Embryonic facial prominence (tissue), 1 donor: Measurements from ENCODE around the gene TOMM40.
A peak's percentile ranks its signal among the peaks of the same experiment; 100 is the strongest.
"Not testable (repeated sequence)": the region's sequence is repeated elsewhere in the genome, so short reads cannot be mapped to it uniquely, and the experiment has no call there.

Source experiments
- DNase-seq: peaks from one replicate; pipeline ENCODE4 v3.0.0-alpha.2; 2016; ENCODE audit errors: extremely low spot score

The TOMM40 gene

DNA sequence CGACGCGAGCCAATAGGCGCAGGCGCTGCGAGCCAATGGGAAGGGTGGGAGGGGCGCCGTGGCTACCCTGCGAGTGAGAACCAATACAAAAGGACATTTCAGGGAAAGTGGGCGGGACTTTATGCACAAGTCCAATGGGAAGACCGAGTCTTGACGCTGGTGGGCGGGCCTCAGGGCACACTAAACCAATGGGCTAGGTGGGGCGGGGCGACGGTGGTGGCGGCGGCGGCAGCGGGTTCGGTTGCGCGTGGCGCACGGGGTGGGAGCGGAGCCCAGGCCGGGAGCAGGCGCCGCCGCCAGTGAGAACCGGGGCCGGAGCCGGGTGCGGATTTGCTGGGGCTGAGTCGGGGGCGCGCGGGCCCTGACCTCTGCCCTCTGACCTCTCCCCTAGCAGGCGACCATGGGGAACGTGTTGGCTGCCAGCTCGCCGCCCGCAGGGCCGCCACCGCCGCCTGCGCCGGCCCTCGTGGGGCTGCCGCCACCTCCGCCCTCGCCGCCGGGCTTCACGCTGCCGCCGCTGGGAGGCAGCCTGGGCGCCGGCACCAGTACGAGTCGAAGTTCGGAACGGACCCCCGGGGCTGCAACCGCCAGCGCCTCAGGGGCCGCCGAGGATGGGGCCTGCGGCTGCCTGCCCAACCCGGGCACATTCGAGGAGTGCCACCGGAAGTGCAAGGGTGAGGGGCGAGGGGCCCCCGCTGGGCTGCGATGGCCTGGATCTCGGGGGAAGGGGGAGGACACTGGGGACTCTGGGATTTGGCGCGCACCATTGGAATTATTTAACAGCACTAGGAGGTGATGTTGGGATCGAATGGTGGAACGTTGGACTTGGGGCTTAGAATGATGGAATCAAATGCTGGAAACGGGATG, at the start of gene TOMM40:
TOMM40 (plus strand) TSS at position 239 of the 867 bp plus-strand sequence; CDS start at position 401, 162 bp downstream.
- no peak for DNase-seq

DNA sequence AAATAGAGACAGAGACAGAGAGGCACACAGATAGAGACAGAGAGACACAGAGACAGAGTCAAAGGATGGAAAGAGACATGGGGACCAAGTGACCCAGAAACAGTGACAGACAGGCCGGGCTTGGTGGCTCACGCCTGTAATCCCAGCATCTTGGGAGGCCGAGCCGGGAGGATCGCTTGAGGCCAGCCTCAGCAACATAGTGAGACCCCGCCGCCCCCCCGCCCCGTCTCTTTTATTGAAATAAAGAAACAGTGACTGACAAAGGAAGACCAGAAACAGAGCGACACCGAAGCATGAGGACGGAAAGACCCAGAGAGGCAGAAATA, 45.8 kb upstream of the TOMM40 start:
- DNase-seq: no peak

DNA sequence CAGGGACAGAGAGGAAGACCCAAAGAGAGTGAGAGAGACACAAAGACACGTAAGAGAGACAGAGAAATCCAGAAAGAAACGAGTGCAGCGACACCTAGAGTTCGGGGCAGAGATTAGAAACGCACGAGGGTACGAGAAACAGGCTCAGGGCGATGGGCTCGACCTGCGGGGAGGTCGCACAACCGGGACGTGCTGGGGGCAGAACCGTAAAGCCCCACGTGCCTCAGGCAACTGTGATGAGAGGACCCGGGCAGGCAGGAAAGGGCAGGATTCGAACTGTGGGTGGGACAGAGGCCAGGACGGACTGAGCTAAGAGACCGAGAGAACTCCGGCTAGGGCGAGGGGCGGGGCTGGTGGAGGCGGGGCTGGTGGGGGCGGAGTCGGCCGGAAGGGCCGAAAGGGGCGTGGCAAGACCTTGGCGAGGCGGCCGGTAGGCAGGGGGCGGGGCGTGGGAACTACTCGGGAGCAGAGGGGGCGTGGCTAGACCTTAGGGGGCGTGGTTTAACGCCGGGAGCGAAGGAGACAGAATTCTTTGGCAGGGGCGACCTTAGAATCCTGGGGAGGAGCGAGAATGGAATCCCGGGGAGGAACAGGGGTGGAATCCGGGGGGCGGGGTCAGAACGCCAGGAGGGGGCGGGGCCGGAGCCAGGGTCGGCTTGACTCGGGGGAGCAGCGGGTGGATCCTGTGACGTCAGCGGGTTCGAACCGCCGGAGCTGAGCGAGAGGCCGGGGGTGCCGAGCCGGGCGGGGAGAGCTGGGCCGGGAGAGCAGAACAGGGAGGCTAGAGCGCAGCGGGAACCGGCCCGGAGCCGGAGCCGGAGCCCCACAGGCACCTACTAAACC, 45.2 kb upstream of the TOMM40 start, which contains the start of gene NECTIN2:
NECTIN2 (plus strand) TSS at position 686 of the 843 bp plus-strand sequence. CDS start 229 bp downstream, outside the sequence.
- DNase-seq: peak; percentile 97

DNA sequence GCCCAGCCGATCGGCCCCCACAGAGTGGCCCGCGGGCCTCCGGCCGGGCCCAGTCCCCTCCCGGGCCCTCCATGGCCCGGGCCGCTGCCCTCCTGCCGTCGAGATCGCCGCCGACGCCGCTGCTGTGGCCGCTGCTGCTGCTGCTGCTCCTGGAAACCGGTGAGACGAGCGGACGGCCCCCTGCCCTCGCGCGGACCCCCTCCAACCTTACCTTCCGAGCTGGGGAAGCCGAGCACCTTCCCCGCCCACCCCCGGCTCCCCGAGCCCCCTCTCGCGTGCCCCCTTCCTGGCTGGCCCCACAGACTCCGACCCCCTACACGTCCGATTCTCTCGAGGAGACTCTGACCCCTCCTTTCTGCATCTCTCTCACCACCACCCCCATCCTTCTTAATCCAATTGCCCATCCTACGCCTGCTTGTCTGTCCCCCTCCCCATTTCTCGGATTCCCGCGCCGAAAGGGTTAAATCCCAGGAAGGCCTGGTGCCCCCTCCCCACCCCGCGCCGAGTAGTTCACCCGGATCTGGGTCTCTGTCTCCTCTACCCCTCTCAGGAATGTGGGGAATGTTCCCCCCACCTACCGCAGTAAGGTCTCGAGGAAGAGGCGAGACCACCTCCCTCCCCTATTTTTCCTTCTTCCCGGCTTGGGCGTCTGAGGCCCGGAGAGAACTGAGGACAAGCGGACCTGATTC, 44.5 kb upstream of the TOMM40 start:
- peak; percentile 70 for DNase-seq

DNA sequence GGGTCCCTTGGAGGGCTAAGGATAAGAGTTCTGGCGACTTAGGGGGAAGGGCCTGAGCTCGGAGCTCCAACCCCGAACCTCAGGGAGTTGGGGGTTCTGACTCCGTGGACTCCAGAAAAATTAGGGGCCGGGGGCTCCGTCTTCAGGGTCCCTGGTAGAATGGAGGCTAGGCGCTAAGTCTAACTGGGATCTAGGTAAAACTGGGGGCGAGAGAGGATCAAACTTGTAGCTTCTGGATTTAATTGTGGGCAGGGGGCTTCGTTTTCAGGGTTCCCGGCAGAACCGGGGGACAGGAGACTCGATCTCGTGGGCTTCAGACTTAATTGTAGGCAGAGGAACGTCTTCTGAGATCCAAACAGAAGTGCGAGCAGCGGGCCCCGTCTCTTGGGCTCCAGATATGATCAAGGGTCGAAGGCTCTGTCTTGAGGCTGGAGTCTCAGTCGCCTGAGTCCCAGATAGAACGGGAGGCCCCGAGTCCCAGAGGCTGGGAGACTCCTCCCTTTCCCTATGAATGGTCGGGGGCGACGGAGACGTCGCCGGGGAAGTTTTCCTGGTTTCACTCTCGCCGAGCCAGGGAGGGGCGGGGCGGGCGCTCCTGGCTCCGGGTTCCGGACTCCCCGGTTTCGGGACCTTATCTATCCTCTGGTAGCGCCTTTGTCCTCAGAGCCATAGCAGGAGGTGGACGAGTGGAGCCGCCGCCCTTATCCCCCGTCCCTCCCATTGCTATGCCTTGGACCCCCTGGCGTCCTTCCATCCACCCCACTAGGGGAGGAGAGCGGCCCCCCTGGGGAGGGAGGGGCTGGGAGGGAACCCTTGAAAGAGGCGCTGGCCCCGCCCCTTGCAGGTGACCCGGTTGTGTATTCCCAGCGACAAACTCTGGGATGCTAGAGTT, 43.7 kb upstream of the TOMM40 start:
- DNase-seq: peak; percentile 16

DNA sequence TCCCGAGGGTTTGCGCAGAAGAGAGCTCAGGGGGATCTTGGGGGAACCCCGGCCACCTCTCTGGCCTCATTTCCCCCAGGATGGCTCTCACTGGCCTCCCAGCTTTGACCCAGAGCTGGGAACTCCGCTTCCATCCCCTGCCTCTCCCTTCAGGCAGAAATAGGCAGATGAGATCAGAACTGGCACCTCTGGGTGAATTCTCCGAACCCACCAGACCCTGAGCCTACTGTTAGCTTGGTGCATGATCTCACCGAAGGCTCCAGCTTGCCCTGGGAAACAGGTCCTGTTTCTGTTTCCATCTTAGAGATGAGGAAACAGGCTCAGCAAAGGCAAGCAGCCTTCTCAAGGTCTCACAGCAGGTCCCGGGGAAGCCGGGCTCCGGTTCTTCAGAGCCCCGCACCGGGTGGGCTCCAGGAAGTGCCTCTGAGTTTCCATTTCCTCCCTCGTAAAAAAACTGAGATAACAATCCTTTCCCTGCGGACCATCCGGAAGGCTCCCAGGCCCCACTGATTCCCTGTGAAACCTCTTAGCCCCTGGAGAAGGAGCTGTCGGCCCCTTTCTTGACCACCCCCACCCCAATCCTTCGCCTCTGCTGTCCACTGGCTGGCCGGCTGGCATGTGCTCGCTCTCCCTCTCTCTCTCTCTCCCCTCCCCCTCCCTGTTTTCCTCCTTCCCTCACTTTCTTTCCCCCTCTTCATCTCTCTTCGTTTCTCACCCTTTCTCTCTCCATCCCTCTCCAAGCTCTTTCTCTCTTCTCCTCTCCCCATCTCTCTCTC, 42.8 kb upstream of the TOMM40 start:
- DNase-seq: no peak

DNA sequence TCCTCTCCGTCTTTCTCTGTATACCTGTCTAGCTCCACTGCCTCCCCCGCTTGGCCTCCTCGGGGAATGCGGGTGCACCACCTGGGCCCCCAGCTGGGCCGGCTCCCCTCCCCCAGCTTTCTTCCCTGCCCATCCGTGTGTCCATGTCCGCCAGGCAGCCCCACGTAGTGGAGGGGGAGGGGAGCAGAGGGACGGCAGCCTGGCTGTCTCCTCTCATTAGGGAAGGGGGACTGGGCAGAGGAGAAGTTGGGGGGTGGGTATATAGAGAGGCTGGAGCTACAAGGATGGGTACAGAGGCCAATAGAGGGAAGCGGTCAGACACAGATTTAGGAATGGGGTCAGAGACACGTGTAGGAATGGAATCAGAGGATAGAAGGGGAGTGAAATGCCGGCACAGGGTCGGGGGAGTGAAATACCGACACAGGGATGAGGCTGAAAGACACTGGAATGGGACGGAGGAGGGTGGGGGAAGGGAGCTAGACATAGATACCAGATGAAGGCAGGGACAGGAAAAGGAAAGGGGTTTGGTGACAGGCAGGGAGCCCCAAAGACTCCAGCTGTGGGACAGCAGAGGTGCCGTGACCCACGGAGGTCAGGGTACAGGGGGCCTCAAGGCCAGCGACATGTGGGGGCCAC, 42.1 kb upstream of the TOMM40 start:
- DNase-seq: no peak

DNA sequence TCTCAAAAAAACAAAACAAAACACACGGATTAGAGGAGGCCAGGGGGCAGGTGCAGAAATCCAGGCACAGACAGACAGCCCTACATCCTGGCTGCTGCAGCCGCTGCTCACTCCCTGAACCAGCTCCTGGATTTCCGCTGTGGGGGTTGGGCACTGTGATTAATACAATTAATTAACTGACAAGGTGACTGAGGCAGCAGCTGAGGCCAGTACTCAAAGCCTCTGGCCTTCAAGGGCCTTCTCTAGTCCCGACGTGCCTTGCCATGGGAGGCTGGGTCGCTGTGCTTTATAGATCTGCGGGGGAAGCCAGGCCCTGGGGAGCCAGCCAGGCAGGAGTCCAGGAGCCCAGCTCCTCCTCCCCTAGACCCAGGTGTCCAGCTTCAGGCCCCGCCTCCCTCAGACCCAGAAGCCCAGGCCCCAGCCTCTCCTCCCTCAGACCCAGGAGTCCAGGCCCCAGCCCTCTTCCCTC, 40.4 kb upstream of the TOMM40 start:
- no peak for DNase-seq

DNA sequence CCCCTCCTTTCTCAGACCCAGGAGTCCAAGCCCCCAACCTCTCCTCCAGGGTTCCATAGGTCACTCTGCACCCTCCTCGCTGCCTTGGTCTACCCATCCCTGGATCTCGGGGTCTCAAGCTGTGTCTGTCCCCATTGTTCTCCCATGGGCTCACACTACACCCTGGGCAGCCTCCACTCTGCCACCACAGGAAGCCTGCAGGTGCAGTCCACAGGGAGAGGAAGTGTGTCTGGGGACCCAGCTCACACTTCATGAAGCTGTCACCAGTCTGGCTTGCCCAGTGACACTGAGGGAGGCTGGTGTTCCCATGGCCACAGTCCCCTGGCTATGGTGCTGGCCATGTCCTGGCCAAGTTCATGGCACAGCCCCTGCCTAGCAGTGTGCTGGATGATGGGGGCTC, 39.6 kb upstream of the TOMM40 start:
- DNase-seq: no peak

DNA sequence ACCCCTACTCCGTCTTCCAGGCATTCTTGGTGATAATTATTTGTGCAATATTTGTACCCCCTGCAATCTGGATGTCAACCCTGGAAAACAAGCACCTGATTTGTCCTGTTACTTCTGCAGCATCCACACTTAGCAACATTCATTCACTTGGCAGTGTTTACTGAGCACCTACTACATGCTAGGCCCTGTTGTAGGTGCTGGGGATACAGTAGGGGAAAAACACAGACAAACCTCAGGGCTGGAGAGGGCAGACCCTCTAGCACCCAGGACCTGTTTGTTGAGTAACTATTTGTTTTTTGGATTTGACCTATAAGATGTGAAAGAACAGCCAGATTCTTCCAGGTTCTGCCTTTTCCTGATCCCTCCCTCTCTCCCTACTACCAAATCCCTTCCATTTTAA, 35.4 kb upstream of the TOMM40 start:
- no peak for DNase-seq

DNA sequence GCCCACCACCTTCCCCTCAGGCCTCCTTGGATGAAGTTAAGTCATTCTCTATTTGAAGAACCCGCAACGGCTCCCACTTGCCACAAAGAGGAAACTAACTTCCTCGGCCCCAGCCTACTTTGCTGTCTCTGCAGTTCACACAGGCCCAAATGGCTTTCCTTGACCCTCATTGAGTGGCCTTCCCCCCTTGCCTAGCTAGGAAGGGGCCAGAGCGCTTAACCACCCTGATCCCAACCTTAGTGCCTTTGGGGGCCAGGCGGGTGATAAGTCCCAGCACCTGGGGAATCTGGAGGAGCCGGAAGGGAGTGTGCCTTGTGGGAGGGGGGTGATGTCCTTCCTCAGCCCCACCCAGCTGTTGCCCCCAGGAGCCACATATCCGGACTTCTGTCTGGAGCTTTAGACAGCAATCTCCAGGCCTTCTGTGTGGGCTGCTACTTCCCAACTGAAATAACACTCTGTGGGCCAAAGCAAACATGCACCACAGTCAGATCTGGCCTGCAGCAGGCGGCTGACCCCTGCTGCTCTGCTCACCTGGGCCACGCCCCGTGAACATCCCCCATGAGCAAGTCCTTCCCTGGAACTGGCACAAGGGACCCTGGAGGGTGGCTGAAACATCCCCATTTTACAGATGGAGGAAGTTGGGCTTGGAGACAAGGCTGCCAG, 34.5 kb upstream of the TOMM40 start:
- DNase-seq: no peak

DNA sequence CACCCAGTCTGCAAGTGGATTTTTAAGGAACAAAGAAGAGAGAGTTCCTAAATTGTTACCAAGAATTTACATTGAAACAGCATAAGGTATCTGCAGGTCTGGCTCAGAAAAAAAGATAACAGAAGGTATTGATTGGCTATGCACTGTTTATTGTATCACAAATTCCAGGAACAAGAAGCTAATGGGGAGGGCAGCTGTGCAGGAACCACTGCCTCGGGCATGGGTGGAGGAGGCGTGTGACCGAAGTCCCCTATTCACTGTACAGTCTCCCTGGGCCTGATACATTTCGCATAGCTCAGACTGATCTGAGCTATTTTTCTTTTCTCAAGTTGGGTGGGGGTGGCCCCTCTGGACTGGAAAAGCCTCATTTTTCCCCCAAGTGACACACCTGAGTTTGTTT, 33.2 kb upstream of the TOMM40 start:
- no peak for DNase-seq

DNA sequence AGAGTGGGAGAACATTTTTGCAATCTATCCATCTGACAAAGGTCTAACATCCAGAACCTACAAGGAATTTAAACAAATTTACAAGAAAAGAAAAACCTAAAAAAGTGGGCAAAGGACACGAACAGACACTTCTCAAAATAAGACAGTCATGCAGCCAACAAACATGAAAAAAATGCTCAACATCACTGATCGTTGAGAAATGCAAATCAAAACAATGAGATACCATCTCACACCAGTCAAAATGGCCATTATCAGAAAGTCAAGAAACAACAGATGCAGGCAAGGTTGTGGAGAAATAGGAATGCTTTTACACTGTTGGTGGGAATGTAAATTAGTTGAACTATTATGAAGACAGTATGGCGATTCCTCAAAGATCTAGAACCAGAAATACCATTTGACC, 29.5 kb upstream of the TOMM40 start:
- DNase-seq: not testable (repeated sequence)

DNA sequence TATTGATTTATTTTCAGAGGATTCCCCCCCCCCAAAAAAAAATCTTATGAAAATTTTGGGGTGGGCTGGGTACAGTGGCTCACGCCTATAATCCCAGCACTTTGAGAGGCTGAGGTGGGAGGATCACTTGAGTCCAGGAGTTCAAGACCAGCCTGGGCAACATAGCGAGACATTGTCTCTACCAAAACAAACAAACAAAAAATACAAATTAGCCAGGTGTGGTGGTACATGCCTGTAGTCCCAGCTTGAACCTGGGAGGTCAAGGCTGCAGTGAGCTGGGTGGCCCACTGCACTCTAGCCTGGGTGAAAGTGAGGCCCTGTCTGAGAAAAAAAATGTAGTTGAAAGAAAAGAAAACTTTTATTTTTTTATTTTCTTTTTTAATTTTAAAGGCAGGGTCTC, 27.1 kb upstream of the TOMM40 start:
- no peak for DNase-seq

DNA sequence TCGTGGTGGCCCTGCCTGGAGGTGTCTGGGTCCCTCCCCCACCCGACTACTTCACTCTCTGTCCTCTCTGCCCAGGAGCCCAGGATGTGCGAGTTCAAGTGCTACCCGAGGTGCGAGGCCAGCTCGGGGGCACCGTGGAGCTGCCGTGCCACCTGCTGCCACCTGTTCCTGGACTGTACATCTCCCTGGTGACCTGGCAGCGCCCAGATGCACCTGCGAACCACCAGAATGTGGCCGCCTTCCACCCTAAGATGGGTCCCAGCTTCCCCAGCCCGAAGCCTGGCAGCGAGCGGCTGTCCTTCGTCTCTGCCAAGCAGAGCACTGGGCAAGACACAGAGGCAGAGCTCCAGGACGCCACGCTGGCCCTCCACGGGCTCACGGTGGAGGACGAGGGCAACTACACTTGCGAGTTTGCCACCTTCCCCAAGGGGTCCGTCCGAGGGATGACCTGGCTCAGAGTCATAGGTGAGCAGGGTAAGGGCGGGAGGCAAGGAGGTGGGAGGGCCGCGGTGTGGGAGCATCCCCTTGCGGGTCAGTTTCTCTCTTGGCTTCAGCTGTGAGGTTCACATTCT, 25.8 kb upstream of the TOMM40 start:
- DNase-seq: no peak

DNA sequence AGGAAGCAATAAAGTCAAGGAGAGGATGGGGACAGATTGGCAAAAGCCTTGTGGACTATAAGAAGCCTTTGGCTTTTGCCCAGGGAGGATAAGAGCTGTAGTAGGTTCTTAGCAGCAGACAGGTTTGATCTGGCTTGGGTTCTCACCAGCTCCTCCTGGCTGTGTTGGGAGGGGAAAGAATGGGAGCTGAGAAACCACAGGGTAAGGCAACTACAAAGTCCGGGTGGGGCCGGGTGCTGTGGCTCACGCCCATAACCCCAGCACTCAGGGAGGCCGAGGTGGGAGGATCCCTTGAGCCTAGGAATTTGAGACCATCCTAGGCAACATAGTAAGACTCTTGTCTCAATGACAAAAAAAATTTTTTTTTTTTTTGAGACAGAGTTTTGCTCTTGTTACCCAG, 24.4 kb upstream of the TOMM40 start:
- no peak for DNase-seq

DNA sequence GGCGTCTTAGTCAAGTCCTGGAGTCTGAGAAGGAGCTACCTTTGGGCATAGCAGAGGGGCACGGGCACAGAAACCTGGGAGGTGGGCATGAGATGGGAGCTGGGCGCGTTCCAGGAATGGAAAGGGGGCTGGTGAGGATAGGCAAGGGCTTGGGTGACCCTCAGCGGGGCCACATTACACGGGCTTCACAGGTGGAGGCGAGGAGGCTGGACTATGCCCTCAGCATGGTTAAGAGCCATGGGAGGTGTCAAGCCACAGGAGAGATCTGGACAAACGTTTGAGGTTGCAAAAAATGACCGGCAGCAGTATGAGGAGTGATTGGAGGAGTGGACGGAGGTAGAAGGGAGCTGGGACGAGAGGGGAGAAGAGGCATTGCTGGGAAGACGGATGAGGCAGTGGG, 23.5 kb upstream of the TOMM40 start:
- no peak for DNase-seq

DNA sequence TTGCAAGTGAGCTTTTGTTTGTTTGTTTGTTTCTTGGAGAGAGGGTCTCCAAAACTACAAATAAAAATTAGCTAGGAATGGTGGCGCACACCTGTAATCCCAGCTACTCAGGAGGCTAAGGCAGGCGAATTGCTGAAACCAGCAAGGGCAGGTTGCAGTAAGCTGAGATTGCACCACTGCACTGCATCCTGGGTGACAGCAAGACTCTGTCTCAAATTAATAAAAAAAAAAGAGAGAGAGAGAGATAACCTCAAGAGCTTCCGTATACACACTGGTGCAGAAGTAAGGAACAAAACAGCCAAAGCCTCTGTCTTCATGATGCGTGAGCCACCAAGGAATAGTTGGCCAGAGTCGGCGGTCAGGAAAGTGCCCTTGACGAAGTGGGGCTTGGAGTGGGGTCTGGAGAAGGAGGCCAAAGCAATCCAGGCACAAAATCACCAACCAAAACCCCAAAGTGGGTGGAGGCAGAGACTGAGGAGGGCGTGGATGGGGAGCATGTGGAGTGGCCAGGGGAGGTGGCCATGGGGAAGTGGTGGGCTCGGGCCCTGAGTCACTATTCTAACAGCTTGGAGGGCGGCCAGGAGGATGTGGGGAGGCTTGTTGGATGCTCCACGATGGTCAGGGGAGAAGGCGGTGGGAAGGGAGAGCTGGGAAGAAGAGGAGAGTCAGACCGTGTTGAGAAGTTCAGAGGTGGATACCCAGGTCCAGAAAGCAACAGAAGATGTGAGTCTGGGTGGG, 21.2 kb upstream of the TOMM40 start:
- no peak for DNase-seq
